CD4-positive, alpha-beta memory T cell (primary cell): ENCODE data around the gene TBX3. TPM values are rescaled to one million over a fixed set of nuclear protein-coding genes. Genes with fewer than 3 reads are reported as not detected.
A peak's percentile ranks its signal among the peaks of the same experiment; 100 is the strongest.

ENCODE experiments used
- CTCF ChIA-PET: fragments of 350-600 bp; sonication (Branson Sonifier 250); formaldehyde crosslinking; loops from one replicate; lab custom pipeline; 2021; ENCODE audit warnings: inconsistent platforms; ENCODE audit not compliant: partially characterized antibody; lab: Charles Lee
- POLR2A ChIA-PET: fragments of 350-600 bp; sonication (Branson Sonifier 250); formaldehyde crosslinking; loops from one replicate; lab custom pipeline; 2021; ENCODE audit not compliant: partially characterized antibody; lab: Charles Lee
- DNase-seq, 5 donors: peaks; one replicate each; pipeline versions ENCODE4 v3.0.0 to v3.0.0-alpha.2; 2020 to 2022; ENCODE audit warnings: mixed read lengths in 1 of 5
- H3K27ac ChIP-seq: one replicate; pipeline ENCODE4 v1.7.0; 2013; ENCODE audit warnings: low read depth, low read length
- H3K27me3 ChIP-seq: 2 replicates; pipeline ENCODE4 v1.7.0; 2013; ENCODE audit warnings: mild to moderate bottlenecking, low read length, moderate library complexity; ENCODE audit not compliant: insufficient read depth
- H3K36me3 ChIP-seq: 2 replicates; pipeline ENCODE4 v1.7.0; 2013; ENCODE audit warnings: mild to moderate bottlenecking, low read length, moderate library complexity; ENCODE audit not compliant: insufficient read depth
- H3K4me1 ChIP-seq: 2 replicates; pipeline ENCODE4 v1.7.0; 2013; ENCODE audit warnings: mild to moderate bottlenecking, low read length, moderate library complexity; ENCODE audit not compliant: insufficient read depth
- H3K4me3 ChIP-seq, 2 donors: one replicate each; pipeline ENCODE4 v1.7.0; 2013; ENCODE audit warnings: low read length in 2 of 2, mild to moderate bottlenecking in 1 of 2
- H3K9me3 ChIP-seq, 2 donors: one replicate each; pipeline ENCODE4 v1.7.0; 2013; ENCODE audit warnings: low read length in 2 of 2, control low read depth in 1 of 2; ENCODE audit not compliant: control insufficient read depth in 1 of 2
- H3K27ac Mint-ChIP-seq, 7 donors: one replicate each; pipeline ENCODE4 v1.8.0; 2020 to 2021; ENCODE audit warnings: mixed read lengths in 7 of 7, mild to moderate bottlenecking in 6 of 7, inconsistent platforms in 3 of 7, moderate library complexity in 3 of 7
- H3K27me3 Mint-ChIP-seq, 2 donors: one replicate each; pipeline ENCODE4 v1.8.0; 2020 to 2021; ENCODE audit warnings: mixed read lengths in 2 of 2
- H3K36me3 Mint-ChIP-seq, 2 donors: one replicate each; pipeline ENCODE4 v1.8.0; 2020 to 2021; ENCODE audit warnings: mixed read lengths in 2 of 2, inconsistent platforms in 1 of 2, mild to moderate bottlenecking in 1 of 2
- H3K4me1 Mint-ChIP-seq, 4 donors: one replicate each; pipeline ENCODE4 v1.8.0; 2020 to 2021; ENCODE audit warnings: mixed read lengths in 4 of 4, mild to moderate bottlenecking in 1 of 4
- H3K4me3 Mint-ChIP-seq, 8 donors: one replicate each; pipeline ENCODE4 v1.8.0; 2020 to 2021; ENCODE audit warnings: mixed read lengths in 8 of 8, mild to moderate bottlenecking in 7 of 8, moderate library complexity in 6 of 8, inconsistent platforms in 3 of 8
- H3K9me3 Mint-ChIP-seq, 8 donors: one replicate each; pipeline ENCODE4 v1.8.0; 2020 to 2021; ENCODE audit warnings: mixed read lengths in 8 of 8, mild to moderate bottlenecking in 5 of 8, inconsistent platforms in 3 of 8, moderate library complexity in 1 of 8
- intact Hi-C: fragments of 100-400 bp; cut with micrococcal nuclease; formaldehyde crosslinking; loops from one replicate; pipeline ENCODE4 v1.15.1; 2023
- polyA plus RNA-seq, 2 donors: library from polyadenylated mRNA; unstranded; fragments of 300-500 nt; fragmentation: Illumina TruSeq; gene quantifications; one replicate each; pipeline ENCODE4 v1.2.3, GENCODE V29; 2021
- total RNA-seq, 2 experiments: library from RNA; stranded (reverse); gene quantifications; one replicate each; pipeline ENCODE4 v1.2.3, GENCODE V29; 2021

The TBX3 gene
- total and polyA plus RNA-seq, 4 experiments from 2014 or later, result not detected

DNA sequence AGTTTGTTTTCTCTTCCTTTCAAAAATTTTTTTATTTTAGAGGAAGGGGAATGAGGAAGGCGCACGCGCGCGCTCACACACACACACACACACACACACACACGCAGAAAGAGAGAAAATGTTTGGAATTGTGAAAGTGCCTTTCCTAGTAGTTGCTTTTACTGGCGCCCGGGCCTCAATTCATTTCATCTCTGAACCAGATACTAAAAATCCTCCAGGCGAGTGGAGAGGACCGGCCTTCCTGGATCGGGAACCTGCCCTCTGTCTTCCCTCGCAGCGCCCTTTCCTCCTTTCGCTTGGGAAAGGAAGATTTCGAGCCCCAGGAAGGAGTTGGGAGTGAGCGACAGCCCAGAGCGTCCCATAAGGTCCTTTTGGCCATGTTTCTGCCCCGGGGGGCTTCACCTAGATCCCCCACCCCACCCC lies 7.8 kb upstream of the TBX3 start:
- no peaks in the 10 kb centered on the region for H3K36me3 ChIP-seq
- Mint-ChIP-seq H3K4me3 (peak overlapping the region in 1 of 8 donors; percentile 28), H3K27ac (no peak overlapping the region), H3K36me3 (no peaks in the 10 kb centered on the region), H3K9me3 (peaks cover 0 to 14% (median 6%) of the 10 kb centered on the region in 8 donors), H3K4me1 (peaks cover 0 to 8% (median 2%) of the 10 kb centered on the region in 4 donors), H3K27me3 (peaks cover 66 to 67% of the 10 kb centered on the region in 2 donors)
- peaks cover 43% of the 10 kb centered on the region for H3K27me3 ChIP-seq
- DNase-seq, result no peak
- H3K4me3 ChIP-seq, result no peak overlapping the region
- no peaks in the 10 kb centered on the region for H3K9me3 ChIP-seq
- H3K27ac ChIP-seq, result no peak overlapping the region
- intact Hi-C loops, result no loop called here
- H3K4me1 ChIP-seq, result no peaks in the 10 kb centered on the region
- ChIA-PET CTCF (no interaction called here), POLR2A (no interaction called here)

DNA sequence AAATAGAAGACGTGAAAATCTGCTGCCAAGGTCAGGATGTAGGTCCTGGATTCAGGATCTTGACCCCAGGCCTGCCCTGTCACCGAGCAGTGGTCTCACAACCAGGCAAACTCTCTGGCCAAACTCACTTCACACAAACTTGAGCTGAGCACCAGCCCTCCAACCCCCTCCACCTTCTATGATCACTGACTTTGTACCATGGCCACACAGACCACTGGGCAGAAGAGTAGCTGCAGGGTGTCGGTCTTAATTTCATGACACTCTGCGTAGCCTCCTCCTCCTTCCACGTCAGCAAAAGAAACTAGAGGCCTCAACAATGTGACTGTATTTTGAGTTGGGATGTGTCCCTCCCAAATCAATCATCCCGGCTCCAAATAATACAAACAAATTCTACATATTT lies 7.2 kb upstream of the TBX3 start:
- Histone ChIP-seq H3K27me3 (peaks cover 49% of the 10 kb centered on the region), H3K36me3 (no peaks in the 10 kb centered on the region), H3K4me1 (no peaks in the 10 kb centered on the region), H3K4me3 (no peak overlapping the region), H3K9me3 (no peaks in the 10 kb centered on the region), H3K27ac (no peak overlapping the region)
- POLR2A ChIA-PET, result no interaction called here
- intact Hi-C loops, result no loop called here
- Mint-ChIP-seq H3K4me1 (peaks cover 2 to 13% (median 6%) of the 10 kb centered on the region in 4 donors), H3K4me3 (no peak overlapping the region), H3K36me3 (no peaks in the 10 kb centered on the region), H3K9me3 (peaks cover 0 to 14% (median 7%) of the 10 kb centered on the region in 8 donors), H3K27ac (no peak overlapping the region), H3K27me3 (peaks cover 69 to 73% of the 10 kb centered on the region in 2 donors)
- no peak for DNase-seq
- CTCF ChIA-PET, result no interaction called here

GRCh38 chr12:114690267-114691135 lies 6.5 kb upstream of the TBX3 start:
- intact Hi-C loops, result no loop called here
- no peaks in the 10 kb centered on the region for H3K36me3 Mint-ChIP-seq
- no peak overlapping the region for H3K4me3 Mint-ChIP-seq
- H3K27ac Mint-ChIP-seq, result no peak overlapping the region
- H3K27me3 Mint-ChIP-seq, result peaks cover 70 to 72% of the 10 kb centered on the region in 2 donors
- Histone ChIP-seq H3K9me3 (no peaks in the 10 kb centered on the region), H3K27me3 (peaks cover 55% of the 10 kb centered on the region), H3K27ac (no peak overlapping the region), H3K36me3 (no peaks in the 10 kb centered on the region), H3K4me3 (no peak overlapping the region), H3K4me1 (no peaks in the 10 kb centered on the region)
- H3K9me3 Mint-ChIP-seq, result peaks cover 0 to 14% (median 7%) of the 10 kb centered on the region in 8 donors
- peaks cover 2 to 17% (median 8%) of the 10 kb centered on the region in 4 donors for H3K4me1 Mint-ChIP-seq
- DNase-seq, result no peak
- POLR2A ChIA-PET, result no interaction called here
- CTCF ChIA-PET, result no interaction called here

GRCh38 chr12:114689075-114689994 lies 5.4 kb upstream of the TBX3 start:
- Mint-ChIP-seq H3K27ac (no peak overlapping the region), H3K27me3 (peaks cover 60 to 74% of the 10 kb centered on the region in 2 donors), H3K4me1 (peaks cover 5 to 26% (median 12%) of the 10 kb centered on the region in 4 donors), H3K36me3 (no peaks in the 10 kb centered on the region), H3K9me3 (peaks cover 0 to 13% (median 8%) of the 10 kb centered on the region in 8 donors), H3K4me3 (peak overlapping the region in 1 of 8 donors; percentile 42)
- Histone ChIP-seq H3K27me3 (peaks cover 57% of the 10 kb centered on the region), H3K4me3 (no peak overlapping the region), H3K9me3 (no peaks in the 10 kb centered on the region), H3K27ac (no peak overlapping the region), H3K36me3 (no peaks in the 10 kb centered on the region), H3K4me1 (peaks cover 8% of the 10 kb centered on the region)
- intact Hi-C loops, result no loop called here
- ChIA-PET POLR2A (no interaction called here), CTCF (interaction anchor here (0.5 kb wide), 1 partner anchor 27 kb away, joined by 4 read pairs; no protein-coding TSS in a partner anchor)
- DNase-seq, result no peak

- H3K9me3 Mint-ChIP-seq, result peaks cover 0 to 17% (median 8%) of the 10 kb centered on the region in 8 donors
- Histone ChIP-seq H3K27ac (no peak overlapping the region), H3K9me3 (no peaks in the 10 kb centered on the region), H3K27me3 (peaks cover 56% of the 10 kb centered on the region), H3K4me3 (no peak overlapping the region), H3K36me3 (no peaks in the 10 kb centered on the region), H3K4me1 (peaks cover 8% of the 10 kb centered on the region)
- H3K36me3 Mint-ChIP-seq, result no peaks in the 10 kb centered on the region
- intact Hi-C loops, result no loop called here
- ChIA-PET CTCF (interaction anchor here (0.5 to 0.6 kb wide), 2 partner anchors 26 to 43 kb away, joined by 3 to 4 read pairs; no protein-coding TSS in a partner anchor), POLR2A (no interaction called here)
- H3K4me3 Mint-ChIP-seq, result peak overlapping the region in 1 of 8 donors; percentile 26
- H3K4me1 Mint-ChIP-seq, result peaks cover 12 to 36% (median 21%) of the 10 kb centered on the region in 4 donors
- H3K27me3 Mint-ChIP-seq, result peaks cover 61 to 74% of the 10 kb centered on the region in 2 donors
- H3K27ac Mint-ChIP-seq, result no peak overlapping the region
- DNase-seq, result no peak
Measured at GRCh38 chr12:114688256-114688845, 4.4 kb upstream of the TBX3 start.

DNA sequence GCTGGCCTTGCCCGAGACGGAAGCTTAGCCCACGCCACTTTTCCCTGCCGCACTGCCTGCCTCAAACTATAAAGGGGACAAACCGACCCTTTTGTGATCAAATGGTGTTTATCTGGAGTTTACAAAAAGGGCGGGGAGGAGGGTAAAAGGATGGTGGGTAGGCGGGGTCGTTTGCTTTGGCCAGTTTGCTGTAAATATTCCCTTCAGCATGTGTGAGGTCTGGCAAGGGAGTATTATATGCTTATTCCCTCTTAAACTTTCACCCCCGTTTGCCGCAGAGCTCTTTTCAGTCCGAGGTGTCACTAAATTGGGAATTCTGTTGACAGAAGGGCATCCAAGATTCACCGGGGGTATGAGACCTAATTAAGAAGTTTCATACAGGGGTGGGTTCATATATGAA lies 3.8 kb upstream of the TBX3 start:
- H3K4me3 ChIP-seq, result no peak overlapping the region
- H3K4me1 ChIP-seq, result peaks cover 8% of the 10 kb centered on the region
- Mint-ChIP-seq H3K4me3 (no peak overlapping the region), H3K27me3 (peaks cover 62 to 79% of the 10 kb centered on the region in 2 donors), H3K36me3 (no peaks in the 10 kb centered on the region), H3K9me3 (peaks cover 0 to 18% (median 8%) of the 10 kb centered on the region in 8 donors), H3K27ac (no peak overlapping the region), H3K4me1 (peaks cover 16 to 42% (median 25%) of the 10 kb centered on the region in 4 donors)
- no peak overlapping the region for H3K27ac ChIP-seq
- CTCF ChIA-PET, result interaction anchor here (0.6 kb wide), 1 partner anchor 42 kb away, joined by 3 read pairs; no protein-coding TSS in a partner anchor
- no peak for DNase-seq
- intact Hi-C loops, result no loop called here
- peaks cover 58% of the 10 kb centered on the region for H3K27me3 ChIP-seq
- no peaks in the 10 kb centered on the region for H3K9me3 ChIP-seq
- no peaks in the 10 kb centered on the region for H3K36me3 ChIP-seq
- POLR2A ChIA-PET, result no interaction called here
